Islet of Langerhans (tissue), 1 donor: Measurements from ENCODE around the gene PRM2.

Source experiments
- FAIRE-seq: peaks from one replicate; lab custom pipeline; 2011; peaks lifted over from hg19 to GRCh38; lab: Jason Lieb, UNC

The PRM2 gene

GRCh38 chr16:11259655-11260595 lies 16.4 kb downstream of the PRM2 start:
- FAIRE-seq, result no peak

GRCh38 chr16:11258553-11259492 lies 17.5 kb downstream of the PRM2 start:
- FAIRE-seq, result no peak

GRCh38 chr16:11257131-11257938 lies 18.9 kb downstream of the PRM2 start:
- FAIRE-seq, result no peak

DNA sequence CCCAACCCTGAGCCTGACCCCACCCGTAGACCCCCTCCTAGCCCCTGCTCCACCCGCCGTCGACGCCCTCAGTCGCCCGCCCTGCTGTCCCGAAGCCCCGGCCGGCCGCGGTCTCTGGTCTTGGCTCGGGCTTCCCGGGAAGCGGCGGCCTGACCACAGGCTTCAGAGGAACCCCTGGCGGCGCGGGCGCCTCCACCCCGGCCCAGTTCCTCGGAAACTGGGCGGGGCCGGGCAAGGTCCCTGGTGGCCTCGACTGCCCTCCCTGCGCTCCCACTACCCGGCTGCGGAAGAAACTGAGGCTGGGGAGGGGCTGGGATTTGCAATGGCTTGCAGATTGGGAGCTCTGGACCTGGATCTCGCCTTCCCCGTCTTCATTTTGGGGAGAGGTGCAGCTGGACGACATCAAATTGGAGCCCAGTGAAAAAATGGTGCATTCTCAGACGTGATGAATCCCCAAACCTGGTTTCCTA lies 19.6 kb downstream of the PRM2 start:
- FAIRE-seq, result no peak

- FAIRE-seq, result no peak
Observed at GRCh38 chr16:11255737-11256660, 20.3 kb downstream of the PRM2 start, which contains the start of gene SOCS1. Gene SOCS1 (minus strand): TSS chr16:11256204. CDS start chr16:11255478, 726 bp downstream.

GRCh38 chr16:11254913-11255736 lies 21.2 kb downstream of the PRM2 start:
- FAIRE-seq, result no peak

DNA sequence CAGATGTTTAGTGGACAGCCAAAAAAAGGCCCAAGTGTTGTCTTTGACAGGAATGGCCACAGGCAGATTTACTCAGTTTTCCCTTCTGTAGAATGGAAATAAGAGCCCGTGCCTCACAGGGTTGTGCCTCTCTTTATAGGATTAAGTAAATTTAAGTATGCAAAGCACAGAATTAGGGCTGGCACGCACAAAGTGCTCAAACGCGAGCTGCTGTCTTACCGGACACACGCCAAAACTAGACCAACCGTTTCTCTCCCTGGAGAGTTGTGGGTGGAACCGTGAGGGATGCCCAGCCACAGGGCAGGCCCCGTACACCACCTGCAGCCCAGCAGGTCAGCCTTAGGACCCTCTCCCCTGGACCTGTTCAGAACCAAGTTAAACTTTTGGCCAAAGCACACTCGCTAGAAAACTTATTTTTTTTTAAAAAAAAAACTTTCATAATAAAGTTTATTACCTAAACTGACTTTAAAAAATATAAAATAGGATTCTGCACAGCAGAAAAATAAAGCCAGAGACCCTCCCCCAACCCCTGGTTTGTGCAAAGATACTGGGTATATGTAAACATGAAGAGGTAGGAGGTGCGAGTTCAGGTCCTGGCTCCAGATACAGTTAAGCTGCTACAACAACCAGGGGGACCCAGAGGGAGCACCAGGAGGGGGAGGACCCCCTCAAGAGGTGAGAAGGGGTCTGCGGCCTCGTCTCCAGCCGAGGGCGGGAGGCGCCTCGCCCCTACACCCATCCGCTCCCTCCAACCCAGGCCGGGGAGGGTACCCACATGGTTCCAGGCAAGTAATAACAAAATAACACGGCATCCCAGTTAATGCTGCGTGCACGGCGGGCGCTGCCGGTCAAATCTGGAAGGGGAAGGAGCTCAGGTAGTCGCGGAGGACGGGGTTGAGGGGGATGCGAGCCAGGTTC lies 22.0 kb downstream of the PRM2 start:
- no peak for FAIRE-seq

GRCh38 chr16:11253009-11253994 lies 23.0 kb downstream of the PRM2 start:
- FAIRE-seq, result no peak

DNA sequence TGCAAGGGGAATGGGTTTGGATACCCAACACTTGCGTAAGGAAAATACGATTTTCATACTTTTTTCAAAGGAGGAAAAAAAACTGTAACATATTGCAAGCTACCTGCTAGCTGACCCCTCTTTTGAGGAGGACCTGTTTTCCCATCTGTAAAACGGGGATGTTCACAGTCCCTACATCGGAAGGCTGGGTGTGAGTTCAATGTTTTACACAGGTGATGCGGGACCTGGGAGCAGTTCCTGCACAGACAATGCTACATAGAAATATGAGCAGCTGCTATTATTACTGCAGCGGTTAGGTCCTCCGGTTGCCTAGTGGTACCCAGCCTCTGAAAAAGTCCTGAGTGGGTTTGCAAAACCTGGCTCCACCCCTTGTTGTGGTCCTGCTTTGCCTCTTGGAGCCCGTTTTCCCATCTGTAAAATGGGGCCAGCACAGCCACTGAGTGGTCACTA lies 23.8 kb downstream of the PRM2 start:
- no peak for FAIRE-seq

DNA sequence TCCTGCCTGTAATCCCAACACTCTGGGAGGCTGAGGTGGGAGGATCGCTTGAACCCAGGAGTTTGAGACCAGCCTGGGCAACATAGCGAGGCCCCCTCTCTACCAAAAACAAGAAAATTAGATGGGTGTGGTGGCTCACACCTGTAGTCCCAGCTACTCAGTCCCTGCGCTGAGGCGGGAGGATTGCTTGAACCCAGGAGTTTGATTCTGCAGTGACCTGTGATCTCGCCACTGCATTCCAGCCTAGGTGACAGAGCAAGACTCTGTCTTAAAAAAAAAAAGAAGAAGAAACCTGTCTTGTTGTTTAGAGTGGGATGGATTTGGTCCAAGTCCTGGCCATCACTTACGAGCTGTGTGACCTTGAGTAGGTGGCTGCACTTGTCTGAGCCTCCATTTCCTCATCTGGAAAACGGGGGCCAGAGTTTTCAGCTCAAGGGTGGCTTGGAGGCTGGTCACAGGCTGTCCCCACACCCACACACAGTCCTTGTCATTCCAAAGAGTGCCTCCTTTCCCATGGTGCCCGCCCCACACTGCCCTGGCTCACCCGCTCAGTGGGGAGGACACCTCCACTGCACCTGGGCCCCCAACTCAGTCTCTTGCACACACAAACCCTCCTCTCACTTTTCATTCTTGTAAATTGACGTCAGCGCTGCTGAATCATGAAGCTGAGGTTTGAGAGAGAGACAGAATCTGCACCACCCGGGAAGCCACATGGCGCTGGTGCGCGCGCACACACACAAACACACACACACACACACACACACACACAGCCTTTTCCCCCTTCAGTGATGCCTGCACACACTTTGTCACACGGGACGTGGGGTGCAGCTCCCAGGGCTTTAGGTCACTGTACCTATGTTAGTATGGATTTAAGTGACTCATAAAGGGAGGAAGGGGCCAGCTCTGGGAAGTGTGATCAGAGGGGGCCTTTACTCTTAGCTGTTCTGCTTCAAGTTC lies 24.5 kb downstream of the PRM2 start:
- FAIRE-seq, result no peak

GRCh38 chr16:11250786-11251524 lies 25.3 kb downstream of the PRM2 start:
- FAIRE-seq, result no peak

DNA sequence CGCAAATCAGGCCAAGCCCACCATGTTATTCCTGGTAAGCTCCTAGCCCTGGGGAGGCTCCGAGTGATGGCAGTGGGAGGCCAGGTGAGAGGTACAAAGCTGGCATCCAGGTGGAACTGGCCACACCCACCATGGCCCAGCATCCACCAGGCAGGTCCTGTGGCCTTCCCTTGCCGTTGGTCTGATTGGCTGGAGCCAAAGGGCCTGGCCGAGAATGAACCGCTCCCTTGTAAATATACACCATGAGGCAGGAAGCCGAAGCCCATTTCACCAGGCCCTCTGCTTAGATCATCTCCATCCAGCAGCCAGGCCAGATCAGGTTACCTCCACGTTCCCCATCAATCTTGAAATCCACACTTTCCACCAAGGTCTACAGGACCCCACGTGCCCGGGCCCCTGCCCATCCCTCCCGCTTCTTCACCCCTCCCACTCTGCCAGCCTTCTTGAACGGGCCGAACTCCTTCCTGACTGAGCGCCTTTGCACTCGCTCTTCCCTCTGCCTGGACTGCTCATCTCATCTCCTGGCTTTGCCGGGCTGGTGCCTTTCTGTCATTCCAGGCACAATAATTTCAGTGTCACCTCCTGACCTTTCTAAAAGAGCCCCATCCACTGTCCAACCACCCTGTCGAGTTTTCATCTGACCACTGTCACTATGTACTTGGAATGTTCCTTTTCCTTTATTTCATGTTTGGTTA lies 26.0 kb downstream of the PRM2 start:
- no peak for FAIRE-seq

- no peak for FAIRE-seq
Observed at GRCh38 chr16:11249233-11250061, 26.8 kb downstream of the PRM2 start.

DNA sequence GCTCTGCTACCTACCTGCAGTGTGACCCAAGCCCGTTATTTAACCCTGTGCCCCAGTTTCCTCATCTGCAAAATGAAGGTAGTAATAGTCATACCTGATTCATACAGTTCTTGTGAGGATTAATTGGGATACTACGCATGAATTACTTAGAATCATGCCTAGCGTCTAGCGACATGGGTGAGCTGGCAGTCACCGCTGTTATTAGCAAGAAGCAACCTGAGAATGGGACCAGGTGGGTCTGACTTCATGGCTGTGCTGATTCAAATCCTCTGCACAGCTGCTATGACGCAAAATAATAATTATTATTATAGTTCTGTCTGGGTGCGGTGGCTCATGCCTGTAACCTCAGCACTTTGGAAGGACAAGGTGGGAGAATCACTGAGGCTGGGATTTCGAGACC lies 28.1 kb downstream of the PRM2 start:
- FAIRE-seq, result no peak
